Measurements from ENCODE around the gene CNNM3.
"Not testable (repeated sequence)": the region's sequence is repeated elsewhere in the genome, so short reads cannot be mapped to it uniquely, and the experiment has no call there.

The CNNM3 gene

DNA sequence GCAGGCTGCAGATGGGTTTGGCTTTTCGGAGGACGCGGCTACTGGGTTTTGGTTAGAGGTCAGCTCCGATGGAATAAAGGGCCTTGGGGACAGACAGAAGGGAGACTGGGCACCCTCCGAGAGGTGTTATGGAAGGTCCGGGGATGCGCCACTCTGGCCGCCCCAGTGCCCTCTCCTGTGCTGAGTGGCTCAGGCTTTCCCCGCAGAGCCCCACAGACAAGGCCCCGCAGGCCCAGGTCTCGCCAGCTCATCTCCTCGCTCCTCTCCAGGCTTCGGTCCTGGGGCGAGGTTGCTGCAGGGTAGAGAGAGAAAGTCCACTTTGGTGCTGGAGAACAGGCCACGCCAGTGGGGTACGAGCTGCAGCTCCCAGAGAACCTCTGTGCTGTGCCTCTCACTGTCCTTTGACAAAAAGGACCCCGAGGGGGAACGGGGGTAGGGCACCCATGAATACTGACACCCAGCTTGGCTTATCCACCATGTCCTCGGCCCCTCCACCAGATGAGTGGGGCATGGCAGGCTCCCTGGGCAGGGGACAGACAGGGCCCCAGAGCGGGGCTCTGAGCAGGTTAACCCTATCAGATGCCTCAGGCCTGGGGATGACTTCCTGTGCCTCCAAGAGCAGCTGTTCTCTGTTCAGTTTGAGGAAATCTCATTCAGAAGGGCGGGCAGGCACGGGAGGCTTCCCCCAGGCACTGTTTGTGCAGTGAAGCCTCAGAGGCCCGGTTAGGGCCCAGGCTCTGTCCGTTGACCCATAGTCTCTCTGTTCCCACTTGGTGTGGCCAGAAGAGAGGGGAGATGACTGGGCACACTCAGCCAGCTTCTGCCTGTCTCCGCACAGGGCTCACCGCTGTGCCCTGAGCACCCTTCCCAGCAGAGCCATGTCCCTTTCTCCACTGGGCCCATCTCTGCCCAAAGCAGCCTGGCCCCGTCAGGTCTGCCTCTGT lies 15.7 kb upstream of the CNNM3 start:
- DNase-seq: no peak

DNA sequence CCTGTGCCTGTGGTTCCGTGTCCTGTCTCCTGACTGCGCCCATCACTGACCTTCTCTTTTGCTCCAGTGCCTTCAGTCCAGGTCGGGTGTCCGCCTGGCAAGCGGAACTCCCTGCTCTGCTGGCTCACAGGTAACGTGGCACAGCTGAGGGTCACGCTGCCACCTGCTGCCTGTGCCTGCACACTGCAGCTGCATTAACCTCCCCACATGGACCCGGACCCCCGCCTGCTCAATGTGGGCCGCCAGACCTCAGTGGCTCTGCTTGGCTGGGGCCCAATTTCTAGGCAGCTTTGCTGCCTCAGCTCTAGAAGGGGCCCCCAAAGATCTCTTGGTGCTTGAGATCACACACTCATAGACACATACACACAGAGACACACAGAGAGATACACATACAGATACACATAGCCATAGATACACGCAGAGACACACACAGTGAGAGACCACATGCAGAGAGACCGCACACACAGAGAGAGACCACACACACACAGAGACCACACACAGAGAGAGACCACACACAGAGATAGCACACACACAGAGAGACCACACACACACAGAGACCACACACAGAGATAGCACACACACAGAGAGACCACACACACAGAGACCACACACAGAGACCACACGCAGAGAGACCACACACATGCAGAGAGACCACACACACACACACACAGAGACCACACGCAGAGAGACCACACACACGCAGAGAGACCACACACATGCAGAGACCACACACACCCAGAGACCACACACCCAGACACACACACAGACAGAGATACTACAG lies 14.9 kb upstream of the CNNM3 start:
- peak; percentile 67 for DNase-seq

DNA sequence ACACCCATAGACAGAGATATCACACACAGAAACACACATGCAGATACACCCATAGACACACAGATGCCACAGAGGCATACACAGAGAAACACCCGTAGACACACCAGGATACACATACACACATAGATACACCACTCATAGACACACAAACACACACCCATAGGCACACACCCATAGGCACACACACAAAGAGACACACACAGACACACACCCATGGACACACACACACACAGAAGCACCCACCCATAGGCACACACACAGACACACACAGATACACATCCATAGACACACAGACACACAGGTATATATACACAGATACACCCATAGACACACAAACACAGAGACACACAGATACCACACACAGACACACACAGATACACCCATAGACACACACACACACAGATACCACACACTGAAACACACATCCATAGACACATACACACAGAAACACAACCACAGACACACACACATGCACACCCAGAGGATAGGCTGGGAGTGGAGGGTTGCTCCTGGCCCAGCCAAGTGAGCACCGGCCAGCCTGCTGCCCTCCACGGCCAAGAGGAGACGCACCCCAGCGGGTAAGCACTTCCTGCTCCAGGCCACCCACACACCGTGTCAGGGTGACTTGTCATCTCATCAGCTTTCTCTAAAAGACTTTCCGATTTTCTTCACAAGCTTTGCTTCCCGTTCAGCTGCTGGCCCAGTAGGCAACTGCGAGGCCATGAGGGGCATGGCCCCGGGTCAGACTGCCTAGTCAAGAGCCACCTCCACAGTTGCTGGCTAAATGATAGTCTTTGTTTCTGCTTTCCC lies 14.1 kb upstream of the CNNM3 start:
- DNase-seq: no peak

DNA sequence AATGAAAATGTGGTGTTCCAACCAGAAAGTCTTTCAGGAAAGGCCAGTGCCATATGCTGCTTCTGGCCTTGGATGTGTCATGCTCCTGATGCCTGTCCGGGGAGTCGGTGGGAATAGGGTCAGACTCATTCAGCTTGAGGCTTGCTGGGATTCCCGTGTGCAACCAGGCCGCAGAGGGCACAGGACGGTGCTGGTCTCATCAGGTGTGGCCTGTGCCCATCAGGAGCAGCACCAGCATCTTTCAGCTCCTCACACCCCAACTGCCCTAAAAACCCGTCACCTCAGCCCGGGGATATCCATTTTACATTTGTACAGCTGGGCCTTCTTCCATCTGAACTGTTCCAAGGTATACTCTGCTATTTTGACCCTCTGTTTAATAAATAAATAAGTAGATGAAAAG lies 13.3 kb upstream of the CNNM3 start:
- no peak for DNase-seq

DNA sequence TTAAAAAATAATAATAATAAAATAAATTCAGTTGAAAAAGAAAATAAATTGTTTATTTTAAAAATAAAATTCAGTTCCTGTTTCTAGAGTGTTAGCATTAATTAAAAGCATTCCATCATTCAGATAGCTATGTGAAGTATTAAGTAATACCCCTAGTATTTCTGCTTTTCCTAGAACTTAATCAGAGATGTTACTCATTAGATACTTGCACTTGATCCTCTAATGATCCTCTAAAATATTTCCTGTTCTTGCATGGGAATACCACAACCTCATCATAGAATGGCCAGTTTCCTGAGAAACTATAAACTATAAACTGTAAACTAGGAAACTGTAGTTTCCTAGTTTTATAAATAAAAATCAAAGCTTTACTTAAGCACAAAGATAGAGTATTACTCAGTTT lies 11.1 kb upstream of the CNNM3 start:
- DNase-seq: no peak

DNA sequence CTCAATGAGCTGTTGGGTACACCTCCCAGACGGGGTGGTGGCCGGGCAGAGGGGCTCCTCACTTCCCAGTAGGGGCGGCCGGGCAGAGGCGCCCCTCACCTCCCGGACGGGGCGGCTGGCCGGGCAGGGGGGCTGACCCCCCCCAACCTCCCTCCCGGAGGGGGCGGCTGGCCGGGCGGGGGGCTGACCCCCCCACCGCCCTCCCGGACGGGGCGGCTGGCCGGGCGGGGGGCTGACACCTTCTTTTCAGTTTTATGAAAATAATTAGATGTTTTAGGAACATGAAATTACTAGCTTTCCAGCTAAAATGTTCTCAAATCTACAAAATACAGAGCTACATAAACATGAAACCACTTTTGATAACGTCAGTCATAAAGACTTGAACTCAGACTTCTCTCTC lies 10.1 kb upstream of the CNNM3 start:
- DNase-seq: not testable (repeated sequence)

DNA sequence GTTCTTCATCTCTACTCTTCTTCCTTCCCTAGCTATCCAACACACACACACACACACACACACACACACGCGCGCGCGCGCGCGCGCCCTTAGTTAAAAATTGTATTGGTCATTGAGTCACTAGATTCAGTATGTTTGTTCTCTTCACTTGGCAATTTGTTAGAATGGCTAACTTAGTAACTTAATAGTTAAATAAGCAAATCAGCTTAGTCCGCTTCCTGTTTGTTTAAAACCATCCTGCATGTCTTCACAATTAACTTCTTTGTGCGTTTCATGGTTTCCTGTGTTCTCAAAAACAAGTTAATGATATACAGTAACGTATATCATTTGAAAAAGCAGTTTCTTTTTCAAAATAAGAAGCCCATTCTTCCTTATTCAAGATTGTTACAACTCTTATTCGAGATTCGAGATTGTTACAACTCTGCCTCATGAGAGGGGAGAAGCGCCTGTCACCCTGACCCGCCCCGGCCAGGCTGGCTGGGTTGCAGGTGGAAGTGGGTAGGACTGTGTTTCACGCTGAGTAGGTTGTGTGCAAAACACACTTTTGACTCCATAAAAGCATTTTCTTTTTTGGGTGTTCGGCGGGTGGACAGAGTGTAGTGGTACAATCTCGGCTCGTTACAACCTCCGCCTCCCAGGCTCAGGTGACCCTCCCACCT lies 9.5 kb upstream of the CNNM3 start:
- peak; percentile 23 for DNase-seq

DNA sequence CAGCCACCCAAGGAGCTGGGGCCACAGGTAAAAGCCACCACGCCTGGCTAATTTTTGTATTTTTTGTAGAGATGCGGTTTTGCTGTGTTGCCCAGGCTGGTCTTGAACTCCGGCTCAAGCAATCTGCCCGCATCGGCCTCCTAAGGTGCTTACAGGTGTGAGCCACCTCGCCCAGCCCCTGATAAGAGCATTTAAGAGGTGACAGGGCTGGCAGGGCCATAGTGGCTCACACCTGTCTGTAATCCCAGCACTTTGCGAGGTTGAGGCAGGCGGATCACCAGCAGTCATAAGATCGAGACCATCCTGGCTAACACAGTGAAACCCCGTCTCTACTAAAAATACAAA lies 9.0 kb upstream of the CNNM3 start:
- DNase-seq: no peak

DNA sequence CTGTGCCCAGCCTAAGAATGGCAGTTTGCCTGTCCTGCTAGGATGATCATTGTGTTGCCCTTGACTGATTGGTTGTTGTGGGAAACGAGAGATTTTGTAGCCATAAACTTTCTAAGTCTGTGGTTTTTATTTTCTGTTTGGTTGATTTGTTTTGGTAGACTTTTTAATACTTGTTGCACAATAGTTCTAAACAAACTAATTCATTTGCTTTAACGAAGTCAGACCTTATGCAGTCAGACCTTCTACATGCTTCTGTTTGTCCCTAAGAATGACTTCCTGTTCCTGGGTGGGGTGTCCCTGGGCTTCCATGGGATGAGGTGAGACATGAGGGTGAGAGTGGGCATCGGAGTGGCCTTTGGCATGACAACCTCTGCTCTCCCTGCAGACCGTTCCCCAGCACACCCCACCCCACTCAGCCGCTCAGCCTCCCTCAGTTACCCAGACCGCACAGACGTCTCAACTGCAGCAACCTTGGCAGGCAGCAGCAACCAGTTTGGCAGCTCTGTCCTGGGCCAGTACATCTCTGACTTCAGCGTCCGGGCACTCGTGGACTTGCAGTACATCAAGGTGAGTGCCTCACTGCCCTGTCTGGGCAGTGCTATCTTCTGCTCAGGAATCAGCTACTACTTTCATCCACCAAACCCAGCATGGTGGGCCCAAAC lies 7.8 kb upstream of the CNNM3 start:
- DNase-seq: no peak

DNA sequence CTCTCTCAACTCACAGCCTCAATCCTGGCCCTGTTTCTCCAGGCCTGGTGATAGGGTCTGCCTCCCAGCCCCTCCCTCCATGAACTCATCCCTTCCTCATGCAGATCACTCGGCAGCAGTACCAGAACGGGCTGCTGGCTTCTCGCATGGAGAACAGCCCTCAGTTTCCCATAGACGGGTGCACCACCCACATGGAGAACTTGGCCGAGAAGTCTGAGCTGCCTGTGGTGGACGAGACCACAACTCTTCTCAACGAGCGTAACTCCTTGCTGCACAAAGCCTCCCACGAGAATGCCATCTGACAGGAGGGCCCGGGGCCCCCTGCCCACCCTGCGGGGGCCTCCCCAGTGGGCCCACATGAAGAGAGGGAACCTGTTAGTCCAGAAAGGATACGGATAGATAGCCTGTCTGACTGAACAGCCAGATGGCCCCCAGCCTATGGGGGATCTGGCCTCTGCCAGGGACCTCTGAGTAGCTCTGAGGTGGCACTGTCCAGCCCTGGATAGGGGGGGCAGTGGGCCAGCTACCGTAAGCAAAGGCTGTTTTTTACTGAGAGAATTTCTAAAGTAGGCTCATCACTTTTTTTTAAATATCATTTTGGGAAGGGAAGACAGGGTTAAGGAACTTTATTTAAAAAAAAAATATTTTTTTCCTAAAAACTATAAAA lies 6.7 kb upstream of the CNNM3 start:
- DNase-seq: no peak

DNA sequence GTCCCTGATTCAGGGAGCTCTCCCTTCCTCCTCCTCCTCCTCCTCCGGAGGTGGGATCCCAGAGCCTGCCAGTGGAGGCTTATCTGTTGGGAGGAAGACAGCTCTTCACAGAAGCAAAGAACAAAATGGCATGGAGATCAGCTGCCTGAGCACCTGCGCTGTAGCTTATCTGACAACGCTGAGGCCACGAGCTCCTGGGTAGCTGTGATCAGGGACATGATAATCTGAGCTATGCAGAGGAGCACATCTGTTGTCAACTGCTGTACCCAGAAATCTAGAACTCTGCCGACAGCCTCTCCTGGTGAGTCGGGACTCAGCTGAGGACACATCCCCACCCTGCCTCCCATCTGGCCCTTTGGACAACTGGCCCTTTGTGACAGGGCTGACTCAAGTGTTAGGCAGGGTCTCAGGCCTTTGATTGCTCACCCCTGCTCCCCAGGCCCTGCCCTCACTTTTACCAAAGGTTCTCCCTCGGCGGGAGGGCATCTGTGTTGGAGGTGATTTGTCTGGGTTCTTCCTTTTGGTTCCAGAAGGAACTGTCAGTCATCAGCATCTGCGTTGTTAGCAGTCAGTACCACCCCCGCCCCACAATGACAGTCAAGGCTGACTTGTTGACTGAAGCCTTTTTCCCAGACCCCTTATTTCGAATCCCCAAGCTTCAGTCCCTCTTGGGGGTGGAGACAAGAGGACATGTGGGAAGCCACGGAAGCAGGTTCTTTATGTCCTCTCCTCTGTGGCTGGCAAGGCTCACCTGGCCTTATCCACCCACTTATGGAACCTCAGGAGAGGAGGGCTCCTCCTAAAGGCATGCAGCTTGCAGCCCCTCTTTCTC lies 5.9 kb upstream of the CNNM3 start:
- DNase-seq: no peak

DNA sequence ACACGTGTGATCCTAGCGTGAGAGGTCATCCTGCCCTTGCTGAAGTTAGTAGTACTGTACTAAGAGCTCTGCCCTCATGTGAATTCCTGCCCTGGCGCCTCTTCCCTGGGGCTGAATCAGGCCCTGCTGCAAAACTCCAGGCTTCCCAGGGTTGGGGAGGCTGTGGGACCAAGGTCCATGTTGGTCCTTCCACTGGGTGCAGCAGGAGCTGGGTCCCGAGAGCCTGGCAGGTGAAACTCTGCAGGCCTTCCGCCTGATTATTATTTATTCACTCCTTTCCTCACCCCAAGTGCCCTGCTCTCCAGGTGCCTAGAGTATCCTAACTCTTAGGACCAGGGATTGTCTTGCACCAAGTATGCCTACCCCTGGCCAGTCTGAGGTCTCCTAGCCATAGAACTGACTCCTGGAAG lies 5.3 kb upstream of the CNNM3 start:
- no peak for DNase-seq

DNA sequence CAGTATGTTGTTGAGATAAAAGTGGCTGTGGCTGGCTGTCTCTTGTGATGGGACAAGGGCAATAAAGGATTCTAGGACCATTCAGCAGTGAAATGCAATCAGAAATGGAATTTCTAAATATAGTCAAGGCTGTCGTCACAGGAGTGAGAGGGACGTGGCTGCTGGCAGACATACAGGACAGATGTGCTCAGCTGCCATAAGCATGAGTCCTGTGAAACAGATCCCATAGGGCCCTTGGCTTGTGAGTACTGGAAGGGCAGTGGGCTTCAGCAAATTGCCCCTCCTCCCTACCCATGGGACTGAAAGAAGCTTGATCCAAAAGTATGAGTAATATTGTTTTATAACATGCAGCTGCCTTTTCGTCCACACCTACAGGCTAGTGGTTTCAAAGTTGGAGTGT lies 4.2 kb upstream of the CNNM3 start:
- no peak for DNase-seq

DNA sequence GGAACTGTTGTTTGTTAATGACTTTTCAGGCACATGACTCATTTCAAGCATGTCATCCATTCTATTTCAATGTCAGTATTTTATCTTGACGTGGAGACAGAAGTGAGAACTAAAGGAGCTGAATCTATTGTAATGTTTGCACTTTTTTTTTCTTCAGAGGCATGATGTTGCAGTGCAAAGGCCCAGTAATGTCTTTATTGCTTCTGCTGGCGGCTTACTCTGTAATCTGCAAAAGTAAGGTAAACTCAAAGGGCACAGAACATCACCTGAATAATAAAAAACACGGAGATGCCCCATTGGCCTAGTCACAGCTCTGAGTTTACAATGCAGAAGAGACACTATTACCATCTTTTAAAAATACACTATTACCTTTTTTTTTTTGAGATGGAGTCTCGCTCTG lies 2.4 kb upstream of the CNNM3 start:
- DNase-seq: no peak

DNA sequence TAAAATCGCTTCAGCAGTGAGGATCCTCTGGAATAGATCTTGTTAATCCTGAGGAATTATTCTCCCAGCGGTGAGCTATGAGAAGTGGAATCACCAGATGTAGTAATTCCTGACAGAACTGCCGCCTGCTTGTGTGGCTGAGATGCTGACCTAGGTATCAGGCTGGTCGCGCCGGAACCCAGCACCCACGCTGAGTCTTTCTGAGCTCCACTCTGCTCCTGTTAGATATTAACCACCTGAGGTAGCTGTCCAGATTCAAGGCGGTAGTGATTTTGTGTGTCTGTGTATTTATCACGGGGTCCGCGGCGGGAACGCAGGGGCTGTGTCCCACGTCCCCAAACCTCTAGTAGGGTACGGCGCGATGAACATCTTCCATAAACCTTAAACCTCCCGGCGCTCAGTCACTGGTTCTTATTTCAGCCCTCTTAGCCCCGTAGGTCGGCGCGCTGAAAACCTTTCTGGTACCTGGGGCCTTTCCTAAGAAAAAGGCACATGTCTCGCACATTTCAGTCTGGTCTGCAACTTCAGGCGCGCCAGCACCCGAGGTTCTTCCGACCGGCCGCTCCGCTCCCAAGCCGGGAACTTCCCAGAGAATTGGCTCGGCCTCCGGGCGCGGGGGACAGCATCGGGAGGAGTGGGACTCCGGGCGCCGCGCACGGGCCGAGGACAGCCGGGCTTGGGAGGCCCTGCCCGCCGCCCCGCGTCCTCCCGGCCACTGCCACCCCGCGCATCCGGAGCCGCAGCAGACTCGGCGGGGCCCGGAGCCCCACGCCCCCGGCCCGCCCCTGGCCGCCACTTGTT lies 542 bp upstream of the CNNM3 start:
- DNase-seq: peak; percentile 9

DNA sequence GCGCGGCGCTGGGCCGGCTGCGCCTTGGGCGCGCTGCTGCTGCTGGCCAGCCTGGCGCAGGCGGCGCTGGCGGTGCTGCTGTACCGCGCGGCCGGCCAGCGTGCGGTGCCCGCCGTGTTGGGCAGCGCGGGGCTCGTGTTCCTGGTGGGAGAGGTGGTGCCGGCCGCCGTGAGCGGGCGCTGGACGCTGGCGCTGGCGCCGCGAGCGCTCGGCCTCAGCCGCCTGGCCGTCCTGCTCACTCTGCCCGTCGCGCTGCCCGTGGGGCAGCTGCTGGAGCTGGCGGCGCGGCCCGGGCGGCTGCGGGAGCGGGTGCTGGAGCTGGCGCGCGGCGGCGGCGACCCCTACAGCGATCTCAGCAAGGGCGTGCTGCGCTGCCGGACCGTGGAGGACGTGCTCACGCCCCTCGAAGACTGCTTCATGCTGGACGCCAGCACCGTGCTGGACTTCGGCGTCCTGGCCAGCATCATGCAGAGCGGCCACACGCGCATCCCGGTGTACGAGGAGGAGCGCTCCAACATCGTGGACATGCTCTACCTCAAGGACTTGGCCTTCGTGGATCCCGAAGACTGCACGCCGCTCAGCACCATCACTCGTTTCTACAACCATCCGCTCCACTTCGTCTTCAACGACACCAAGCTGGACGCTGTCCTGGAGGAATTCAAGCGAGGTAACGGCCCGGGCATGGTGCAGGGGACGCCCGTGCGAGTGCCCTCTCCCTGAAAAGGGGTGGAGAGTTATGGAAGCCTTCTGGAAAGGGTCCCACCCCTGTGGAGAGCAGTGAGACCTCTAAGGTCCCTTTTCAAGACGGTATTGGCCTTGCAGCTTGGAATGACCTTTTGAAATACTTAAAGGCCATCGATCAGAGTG lies 1.0 kb downstream of the CNNM3 start:
- no peak for DNase-seq

DNA sequence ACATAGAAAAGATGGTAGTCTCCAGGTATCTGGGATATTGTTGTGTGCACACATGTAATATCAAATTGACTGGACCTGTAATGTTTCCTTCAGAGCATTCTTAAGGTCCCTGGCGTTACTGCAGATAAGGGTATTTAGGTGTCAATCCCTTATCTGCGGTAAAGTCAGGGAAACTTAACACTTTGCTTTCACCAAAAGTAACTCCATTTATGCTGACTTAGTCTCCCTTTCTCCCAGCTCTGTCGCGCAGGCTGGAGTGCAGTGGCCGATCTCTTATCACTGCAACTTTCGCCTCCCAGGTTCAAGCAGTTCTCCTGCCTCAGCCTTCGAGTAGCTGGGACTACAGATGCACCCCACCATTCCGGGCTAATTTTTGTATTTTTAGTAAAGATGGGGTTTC lies 1.8 kb downstream of the CNNM3 start:
- no peak for DNase-seq

DNA sequence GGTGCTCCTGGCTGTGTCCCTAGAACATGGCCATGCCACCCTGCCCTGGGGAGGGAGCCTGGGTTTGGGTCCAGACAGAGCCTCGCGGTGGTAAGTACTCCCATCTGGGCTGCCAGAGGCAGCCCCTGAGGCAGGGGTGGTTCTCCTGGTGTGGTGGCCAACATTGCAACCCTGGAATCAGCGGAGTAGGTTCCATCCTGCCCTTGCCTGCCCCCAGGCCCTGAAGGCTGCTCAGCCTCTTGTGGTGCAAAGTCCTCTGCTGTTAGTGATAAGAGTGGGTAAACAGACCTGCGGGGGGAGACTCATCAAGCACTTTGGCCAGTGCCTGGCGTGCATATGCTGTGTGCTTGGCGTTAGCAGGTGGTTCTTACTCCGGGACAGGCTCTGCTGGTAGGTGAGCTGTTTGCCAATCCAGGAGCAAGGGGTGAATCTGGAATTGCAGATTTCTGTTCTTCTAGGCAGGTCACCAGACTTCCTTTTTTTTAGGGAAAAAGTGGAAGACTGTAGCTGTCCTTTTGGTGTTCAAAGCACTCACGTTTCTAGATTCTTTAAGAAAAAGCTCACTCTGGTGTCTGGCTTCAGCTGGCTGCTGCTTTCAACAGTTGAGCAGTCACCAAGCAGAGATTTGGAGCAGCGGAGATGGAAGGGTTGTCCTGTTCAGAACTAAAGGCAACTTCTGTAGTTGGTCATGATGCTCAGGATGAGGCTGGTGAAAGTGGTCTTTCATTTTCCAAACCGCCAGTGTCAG lies 3.2 kb downstream of the CNNM3 start:
- no peak for DNase-seq

All from CD4-positive, alpha-beta T cell treated with Interferon gamma for 1 hour (primary cell).